GM10248 (cell line): ENCODE data around the gene TUBAL3.
"Not testable (repeated sequence)": the region's sequence is repeated elsewhere in the genome, so short reads cannot be mapped to it uniquely, and the experiment has no call there.

ENCODE experiments used
- CTCF ChIA-PET: fragments of 300-600 bp; sonication (Branson Sonifier 250); formaldehyde crosslinking; extraction: SDS; loops from one replicate; lab custom pipeline; 2021; ENCODE audit warnings: antibody characterized with exemption; lab: Yijun Ruan, JAX
- POLR2A ChIA-PET: fragments of 350-650 bp; sonication (Branson Sonifier 250); formaldehyde crosslinking; extraction: SDS; loops from one replicate; lab custom pipeline; 2020; ENCODE audit warnings: antibody characterized with exemption; lab: Yijun Ruan, JAX
- DNase-seq: peaks from one replicate; pipeline ENCODE4 v3.0.0; 2012; ENCODE audit errors: extremely low spot score
- CTCF ChIP-seq: IDR thresholded peaks from 2 replicates; pipeline ENCODE4 v1.5.1; 2012; ENCODE audit warnings: mild to moderate bottlenecking, low read depth; ENCODE audit errors: extremely low read depth, missing control alignments, control extremely low read depth

The TUBAL3 gene

GRCh38 chr10:5416981-5417380 is 12.4 kb upstream of the TUBAL3 start:
- no peak for TF ChIP-seq CTCF
- DNase-seq = no peak
- POLR2A ChIA-PET = no interaction called here
- CTCF ChIA-PET = interaction anchor here (0.8 to 2.9 kb wide), 5 partner anchors 9 to 602 kb away, joined by 3 to 19 read pairs (median 4); no protein-coding TSS in a partner anchor

GRCh38 chr10:5413012-5413938 is 8.6 kb upstream of the TUBAL3 start:
- peak; percentile 32 for DNase-seq
- ChIA-PET POLR2A (interaction anchor here (0.6 kb wide), 1 partner anchor 585 kb away, joined by 3 read pairs; no protein-coding TSS in a partner anchor), CTCF (interaction anchor here (1.1 to 1.2 kb wide), 2 partner anchors 21 to 22 kb away, joined by 3 to 5 read pairs; no protein-coding TSS in a partner anchor)
- no peak for TF ChIP-seq CTCF

DNA sequence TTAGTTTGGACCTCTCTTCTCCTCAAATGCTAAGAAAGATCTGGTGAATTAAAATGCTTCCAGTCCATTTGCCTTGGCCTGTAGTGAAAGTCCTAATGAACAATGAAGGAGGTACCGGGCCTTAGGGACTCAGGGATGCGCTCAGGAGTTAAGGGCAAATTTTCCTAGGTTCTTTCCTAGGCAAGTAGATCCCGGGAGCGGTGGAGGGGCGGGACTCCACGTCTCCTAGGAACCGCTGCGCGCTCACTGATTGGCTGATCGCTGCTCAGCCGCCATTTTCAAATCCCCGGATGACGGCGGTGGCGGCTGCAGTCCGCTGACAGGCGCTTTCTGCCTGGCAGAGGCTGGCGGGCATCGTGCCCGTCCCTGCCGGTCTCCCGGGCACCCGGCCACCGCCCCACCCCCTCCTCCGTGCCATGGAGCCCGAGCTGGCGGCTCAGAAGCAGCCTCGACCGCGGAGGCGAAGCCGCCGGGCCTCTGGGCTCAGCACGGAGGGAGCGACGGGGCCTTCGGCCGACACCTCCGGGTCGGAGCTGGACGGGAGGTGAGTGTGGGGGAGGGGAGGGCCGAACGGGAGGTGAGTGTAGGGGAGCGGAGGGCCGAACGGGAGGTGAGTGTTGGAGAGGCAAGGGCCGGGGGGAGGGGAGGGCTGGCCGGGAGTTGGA is 7.8 kb upstream of the TUBAL3 start, which contains the start of gene NET1:
NET1 (plus strand) TSS at position 281 of the 665 bp plus-strand sequence; CDS start at position 417, 136 bp downstream.
- TF ChIP-seq CTCF = no peak
- ChIA-PET POLR2A (no interaction called here), CTCF (interaction anchor here (1.2 kb wide), 1 partner anchor 23 kb away, joined by 3 read pairs; no protein-coding TSS in a partner anchor)
- peak; percentile 92 for DNase-seq

DNA sequence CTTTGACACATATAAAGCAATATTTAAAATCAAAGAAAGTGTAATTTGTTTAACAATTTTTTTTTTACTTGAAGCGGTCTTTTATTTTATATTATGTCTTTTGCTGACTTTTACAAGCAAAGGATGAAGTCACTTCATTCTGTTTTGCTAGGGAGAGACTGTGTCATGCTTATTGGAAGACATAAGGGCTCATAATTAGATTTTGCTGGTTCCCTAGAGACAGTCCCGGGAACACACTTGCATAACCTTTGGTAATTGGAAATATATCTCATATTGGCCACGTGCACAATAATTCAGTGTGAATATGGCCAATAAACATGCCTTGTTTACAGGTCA is 7.3 kb upstream of the TUBAL3 start:
- no peak for DNase-seq
- no peak for TF ChIP-seq CTCF
- POLR2A ChIA-PET = no interaction called here
- CTCF ChIA-PET = interaction anchor here (1.0 to 1.4 kb wide), 3 partner anchors 12 to 50 kb away, joined by 3 to 5 read pairs (median 3); no protein-coding TSS in a partner anchor

GRCh38 chr10:5410787-5411186 is 6.2 kb upstream of the TUBAL3 start:
- CTCF ChIA-PET = interaction anchor here (1.0 to 1.4 kb wide), 4 partner anchors 13 to 51 kb away, joined by 3 to 5 read pairs (median 3); no protein-coding TSS in a partner anchor
- POLR2A ChIA-PET, DNase-seq: not testable (repeated sequence)

- ChIA-PET CTCF (no interaction called here), POLR2A (no interaction called here)
- TF ChIP-seq CTCF = no peak
- DNase-seq = no peak
These were observed 2.3 kb upstream of the TUBAL3 start for GRCh38 chr10:5406918-5407317.
